Astrocyte (in vitro differentiated cells and primary cell): ENCODE data around the gene TRAPPC12. TPM values are rescaled to one million over a fixed set of nuclear protein-coding genes. Genes with fewer than 3 reads are reported as not detected.
A peak's percentile ranks its signal among the peaks of the same experiment; 100 is the strongest.

Experiments
- DNase-seq: peaks from one replicate; pipeline ENCODE4 v3.0.0-alpha.2; 2010; ENCODE audit warnings: low read depth
- FAIRE-seq: peaks from 2 replicates; lab custom pipeline; 2011; peaks lifted over from hg19 to GRCh38; lab: Jason Lieb, UNC
- H2AFZ ChIP-seq: 2 replicates; pipeline ENCODE4 v1.6.0; 2012; ENCODE audit warnings: low read depth, low read length, inconsistent platforms
- H3K27ac ChIP-seq: 2 replicates; pipeline ENCODE4 v1.5.1; 2011; ENCODE audit warnings: low read depth, low read length, inconsistent platforms
- H3K27me3 ChIP-seq: 2 replicates; pipeline ENCODE4 v1.6.0; 2011; ENCODE audit warnings: low read length, inconsistent platforms; ENCODE audit not compliant: insufficient read depth
- H3K36me3 ChIP-seq: 2 replicates; pipeline ENCODE4 v1.5.1; 2011; ENCODE audit warnings: low read length, inconsistent platforms; ENCODE audit not compliant: insufficient read depth
- H3K4me1 ChIP-seq: 2 replicates; pipeline ENCODE4 v1.5.1; 2011; ENCODE audit warnings: low read length, inconsistent platforms; ENCODE audit not compliant: insufficient read depth
- H3K4me2 ChIP-seq: 2 replicates; pipeline ENCODE4 v1.6.0; 2012; ENCODE audit warnings: low read length, inconsistent platforms
- H3K4me3 ChIP-seq: 2 replicates; pipeline ENCODE4 v1.5.1; 2011; ENCODE audit warnings: low read depth, mild to moderate bottlenecking, low read length, inconsistent platforms; ENCODE audit not compliant: insufficient read depth
- H3K79me2 ChIP-seq: 2 replicates; pipeline ENCODE4 v1.6.0; 2012; ENCODE audit warnings: mild to moderate bottlenecking, low read length, inconsistent platforms; ENCODE audit not compliant: insufficient read depth
- H3K9ac ChIP-seq: 2 replicates; pipeline ENCODE4 v1.6.0; 2012; ENCODE audit warnings: mild to moderate bottlenecking, low read length, inconsistent platforms
- H3K9me3 ChIP-seq: 2 replicates; pipeline ENCODE4 v1.5.1; 2012; ENCODE audit warnings: low read depth, mild to moderate bottlenecking, low read length, inconsistent platforms; ENCODE audit not compliant: insufficient read depth
- H4K20me1 ChIP-seq: 2 replicates; pipeline ENCODE4 v1.6.0; 2012; ENCODE audit warnings: low read length, inconsistent platforms; ENCODE audit not compliant: insufficient read depth
- H3K27ac Mint-ChIP-seq: one replicate; pipeline ENCODE4 v1.8.0; 2021; ENCODE audit warnings: mild to moderate bottlenecking, mixed read lengths; ENCODE audit not compliant: unreplicated experiment
- H3K27me3 Mint-ChIP-seq: one replicate; pipeline ENCODE4 v1.8.0; 2021; ENCODE audit warnings: low read depth, mixed read lengths; ENCODE audit not compliant: unreplicated experiment
- H3K36me3 Mint-ChIP-seq: one replicate; pipeline ENCODE4 v1.8.0; 2021; ENCODE audit warnings: low read depth, mixed read lengths; ENCODE audit not compliant: unreplicated experiment
- H3K4me1 Mint-ChIP-seq: one replicate; pipeline ENCODE4 v1.8.0; 2021; ENCODE audit warnings: low read depth, mixed read lengths; ENCODE audit not compliant: unreplicated experiment
- H3K4me3 Mint-ChIP-seq: one replicate; pipeline ENCODE4 v1.8.0; 2021; ENCODE audit warnings: mild to moderate bottlenecking, moderate library complexity, mixed read lengths; ENCODE audit not compliant: unreplicated experiment
- H3K9me3 Mint-ChIP-seq: one replicate; pipeline ENCODE4 v1.8.0; 2021; ENCODE audit warnings: mild to moderate bottlenecking, mixed read lengths; ENCODE audit not compliant: unreplicated experiment
- EZH2 ChIP-seq: IDR thresholded peaks from 2 replicates; pipeline ENCODE4 v1.6.1; 2012; ENCODE audit warnings: mild to moderate bottlenecking, low read length, inconsistent platforms; ENCODE audit not compliant: insufficient read depth
- total RNA-seq: library from RNA; stranded (reverse); gene quantifications from 2 replicates; pipeline ENCODE4 v1.2.1, GENCODE V29; 2021
- TF ChIP-seq, protein P1 (sequence below): IDR thresholded peaks from 2 replicates; pipeline ENCODE4 v1.5.1; 2011; ENCODE audit warnings: low read depth, mild to moderate bottlenecking, inconsistent platforms, low read length, moderate library complexity; ENCODE audit not compliant: insufficient read depth

TRAPPC12 gene
- total RNA-seq, 1 donor from 2014 or later: 62.1 TPM

DNA sequence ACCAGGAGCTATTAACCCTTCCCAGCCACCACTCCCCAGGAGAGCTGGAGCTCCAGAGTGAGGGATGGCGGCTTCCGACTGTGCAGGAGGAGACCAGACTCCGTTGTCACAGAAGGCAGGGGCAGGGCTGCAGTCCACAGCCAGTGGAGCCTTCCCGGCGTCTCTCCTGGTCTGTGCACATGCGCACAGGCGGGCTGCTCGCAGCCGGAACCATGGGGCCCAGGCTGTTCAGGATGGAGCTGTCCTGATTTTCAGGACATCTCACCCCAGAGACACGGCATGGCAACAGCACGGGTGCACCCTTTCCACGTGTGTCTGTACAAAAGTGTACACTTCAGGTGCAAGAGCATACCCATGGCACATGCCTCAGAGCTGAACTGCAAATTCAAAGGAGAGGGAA is 30.7 kb upstream of the TRAPPC12 start:
- TF ChIP-seq, protein P1, sequence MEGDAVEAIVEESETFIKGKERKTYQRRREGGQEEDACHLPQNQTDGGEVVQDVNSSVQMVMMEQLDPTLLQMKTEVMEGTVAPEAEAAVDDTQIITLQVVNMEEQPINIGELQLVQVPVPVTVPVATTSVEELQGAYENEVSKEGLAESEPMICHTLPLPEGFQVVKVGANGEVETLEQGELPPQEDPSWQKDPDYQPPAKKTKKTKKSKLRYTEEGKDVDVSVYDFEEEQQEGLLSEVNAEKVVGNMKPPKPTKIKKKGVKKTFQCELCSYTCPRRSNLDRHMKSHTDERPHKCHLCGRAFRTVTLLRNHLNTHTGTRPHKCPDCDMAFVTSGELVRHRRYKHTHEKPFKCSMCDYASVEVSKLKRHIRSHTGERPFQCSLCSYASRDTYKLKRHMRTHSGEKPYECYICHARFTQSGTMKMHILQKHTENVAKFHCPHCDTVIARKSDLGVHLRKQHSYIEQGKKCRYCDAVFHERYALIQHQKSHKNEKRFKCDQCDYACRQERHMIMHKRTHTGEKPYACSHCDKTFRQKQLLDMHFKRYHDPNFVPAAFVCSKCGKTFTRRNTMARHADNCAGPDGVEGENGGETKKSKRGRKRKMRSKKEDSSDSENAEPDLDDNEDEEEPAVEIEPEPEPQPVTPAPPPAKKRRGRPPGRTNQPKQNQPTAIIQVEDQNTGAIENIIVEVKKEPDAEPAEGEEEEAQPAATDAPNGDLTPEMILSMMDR: no peak
- no peak for TF ChIP-seq EZH2
- Histone ChIP-seq H2AFZ (no peak overlapping the region), H3K4me3 (no peak overlapping the region), H3K36me3 (peaks cover 2% of the 10 kb centered on the region), H3K4me2 (no peak overlapping the region), H4K20me1 (no peaks in the 10 kb centered on the region), H3K9me3 (no peaks in the 10 kb centered on the region), H3K4me1 (no peaks in the 10 kb centered on the region), H3K9ac (no peak overlapping the region), H3K27ac (no peak overlapping the region), H3K79me2 (no peaks in the 10 kb centered on the region), H3K27me3 (no peaks in the 10 kb centered on the region)
- Mint-ChIP-seq H3K27me3 (no peaks in the 10 kb centered on the region), H3K4me3 (no peak overlapping the region), H3K27ac (no peak overlapping the region), H3K9me3 (peaks cover 1% of the 10 kb centered on the region), H3K36me3 (peaks cover 23% of the 10 kb centered on the region), H3K4me1 (peaks cover 8% of the 10 kb centered on the region)
- no peak for DNase-seq
- FAIRE-seq: no peak

DNA sequence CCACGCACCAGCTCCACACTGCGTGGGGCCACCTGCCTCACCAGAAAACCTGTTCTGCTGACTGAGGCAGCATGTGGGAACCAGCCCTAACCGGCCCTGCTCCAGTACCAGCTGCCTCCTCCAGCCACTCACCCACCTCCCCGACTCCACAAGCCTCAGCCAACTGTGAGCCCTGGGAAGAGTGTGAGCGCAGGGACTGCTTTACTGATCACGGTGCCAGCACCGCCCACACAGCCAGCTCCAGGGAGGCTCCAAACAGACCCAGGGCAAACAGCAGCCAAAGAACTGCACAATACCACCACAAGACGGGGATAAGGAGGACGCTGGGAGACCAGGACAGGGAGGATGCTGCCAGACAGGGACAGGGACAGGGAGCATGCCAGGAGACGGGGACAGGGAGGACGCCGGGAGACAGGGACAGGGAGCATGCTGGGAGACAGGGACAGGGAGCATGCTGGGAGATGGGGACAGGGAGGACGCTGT is 30.2 kb upstream of the TRAPPC12 start:
- Mint-ChIP-seq H3K27ac (no peak overlapping the region), H3K4me3 (no peak overlapping the region), H3K27me3 (no peaks in the 10 kb centered on the region), H3K36me3 (peaks cover 26% of the 10 kb centered on the region), H3K9me3 (peaks cover 1% of the 10 kb centered on the region), H3K4me1 (peaks cover 8% of the 10 kb centered on the region)
- peaks cover 5% of the 10 kb centered on the region for H3K36me3 ChIP-seq
- TF ChIP-seq, protein P1: no peak
- TF ChIP-seq EZH2: no peak
- no peaks in the 10 kb centered on the region for H3K79me2 ChIP-seq
- H3K9ac ChIP-seq: no peak overlapping the region
- peak; percentile 53 for DNase-seq
- no peaks in the 10 kb centered on the region for H3K9me3 ChIP-seq
- no peak overlapping the region for H3K4me2 ChIP-seq
- H2AFZ ChIP-seq: no peak overlapping the region
- FAIRE-seq: no peak
- H3K27ac ChIP-seq: no peak overlapping the region
- no peaks in the 10 kb centered on the region for H4K20me1 ChIP-seq
- H3K4me1 ChIP-seq: no peaks in the 10 kb centered on the region
- no peaks in the 10 kb centered on the region for H3K27me3 ChIP-seq
- no peak overlapping the region for H3K4me3 ChIP-seq

DNA sequence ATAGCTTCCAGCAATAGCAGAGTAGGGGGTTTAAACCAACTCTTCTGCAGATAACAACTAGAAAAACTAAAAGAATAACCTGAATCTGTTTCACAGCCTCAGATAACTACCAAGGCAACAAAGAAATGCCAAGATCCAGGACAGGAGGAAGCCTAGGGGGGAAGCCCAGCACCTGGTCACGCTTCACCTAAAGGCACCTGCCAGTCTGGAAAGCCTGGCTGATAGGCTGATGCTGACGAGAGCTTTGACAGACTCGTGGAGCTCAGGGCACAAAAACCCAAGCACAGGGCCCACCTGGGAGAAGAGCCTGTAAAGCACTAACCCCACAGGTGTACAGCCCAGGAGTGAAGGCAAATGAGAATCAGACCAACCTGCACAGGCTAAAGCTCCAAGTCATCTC is 24.5 kb upstream of the TRAPPC12 start:
- H2AFZ ChIP-seq: no peak overlapping the region
- no peak overlapping the region for H3K27ac ChIP-seq
- H3K36me3 ChIP-seq: peaks cover 5% of the 10 kb centered on the region
- Mint-ChIP-seq H3K27ac (no peak overlapping the region), H3K36me3 (peaks cover 16% of the 10 kb centered on the region), H3K4me1 (no peaks in the 10 kb centered on the region), H3K9me3 (peaks cover 1% of the 10 kb centered on the region), H3K27me3 (no peaks in the 10 kb centered on the region), H3K4me3 (no peak overlapping the region)
- H3K4me1 ChIP-seq: no peaks in the 10 kb centered on the region
- no peaks in the 10 kb centered on the region for H3K9me3 ChIP-seq
- no peaks in the 10 kb centered on the region for H3K27me3 ChIP-seq
- H4K20me1 ChIP-seq: peaks cover 35% of the 10 kb centered on the region
- H3K4me2 ChIP-seq: no peak overlapping the region
- FAIRE-seq (no peak), DNase-seq (no peak)
- peaks cover 22% of the 10 kb centered on the region for H3K79me2 ChIP-seq
- TF ChIP-seq, protein P1: no peak
- no peak for TF ChIP-seq EZH2
- H3K9ac ChIP-seq: no peak overlapping the region
- H3K4me3 ChIP-seq: no peak overlapping the region
